GM18520 (cell line): ENCODE data around the gene STK32C.
"Not testable (repeated sequence)": the region's sequence is repeated elsewhere in the genome, so short reads cannot be mapped to it uniquely, and the experiment has no call there.

Experiments
- ATAC-seq: cut with Tn5 transposase; IDR thresholded peaks from one replicate; pipeline ENCODE4 v1.9.1; 2021; ENCODE audit not compliant: unreplicated experiment

The STK32C gene

DNA sequence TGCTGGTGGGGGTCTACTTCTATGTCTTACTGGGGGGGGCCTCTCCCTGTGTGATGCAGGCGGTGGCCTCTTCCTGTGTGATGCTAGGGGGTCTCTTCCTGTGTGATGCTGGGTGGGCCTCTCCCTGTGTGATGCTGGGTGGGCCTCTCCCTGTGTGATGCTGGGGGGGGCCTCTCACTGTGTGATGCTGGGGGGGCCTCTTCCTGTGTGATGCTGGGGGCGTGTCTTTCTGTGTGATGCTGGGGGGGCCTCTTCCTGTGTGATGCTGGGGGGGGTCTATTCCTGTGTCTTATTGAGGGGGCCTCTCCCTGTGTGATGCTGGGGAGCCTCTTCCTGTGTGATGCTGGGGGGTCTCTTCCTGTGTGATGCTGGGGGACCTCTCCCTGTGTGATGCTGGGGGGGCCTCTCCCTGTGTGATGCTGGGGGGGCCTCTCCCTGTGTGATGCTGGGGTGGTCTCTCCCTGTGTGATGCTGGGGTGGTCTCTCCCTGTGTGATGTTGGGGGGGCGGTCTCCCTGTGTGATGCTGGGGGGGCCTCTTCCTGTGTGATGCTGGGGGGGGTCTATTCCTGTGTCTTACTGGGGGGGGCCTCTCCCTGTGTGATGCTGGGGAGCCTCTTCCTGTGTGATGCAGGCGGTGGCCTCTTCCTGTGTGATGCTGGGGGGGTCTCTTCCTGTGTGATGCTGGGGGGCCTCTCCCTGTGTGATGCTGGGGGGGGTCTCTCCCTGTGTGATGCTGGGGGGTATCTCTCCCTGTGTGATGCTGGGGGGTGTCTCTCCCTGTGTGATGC lies 146.7 kb downstream of the STK32C start:
- not testable (repeated sequence) for ATAC-seq

DNA sequence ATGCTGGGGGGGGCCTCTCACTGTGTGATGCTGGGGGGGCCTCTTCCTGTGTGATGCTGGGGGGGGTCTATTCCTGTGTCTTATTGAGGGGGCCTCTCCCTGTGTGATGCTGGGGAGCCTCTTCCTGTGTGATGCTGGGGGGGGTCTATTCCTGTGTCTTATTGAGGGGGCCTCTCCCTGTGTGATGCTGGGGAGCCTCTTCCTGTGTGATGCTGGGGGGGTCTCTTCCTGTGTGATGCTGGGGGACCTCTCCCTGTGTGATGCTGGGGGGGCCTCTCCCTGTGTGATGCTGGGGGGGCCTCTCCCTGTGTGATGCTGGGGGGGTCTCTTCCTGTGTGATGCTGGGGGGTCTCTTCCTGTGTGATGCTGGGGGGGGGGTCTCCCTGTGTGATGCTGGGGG lies 147.5 kb downstream of the STK32C start:
- not testable (repeated sequence) for ATAC-seq

DNA sequence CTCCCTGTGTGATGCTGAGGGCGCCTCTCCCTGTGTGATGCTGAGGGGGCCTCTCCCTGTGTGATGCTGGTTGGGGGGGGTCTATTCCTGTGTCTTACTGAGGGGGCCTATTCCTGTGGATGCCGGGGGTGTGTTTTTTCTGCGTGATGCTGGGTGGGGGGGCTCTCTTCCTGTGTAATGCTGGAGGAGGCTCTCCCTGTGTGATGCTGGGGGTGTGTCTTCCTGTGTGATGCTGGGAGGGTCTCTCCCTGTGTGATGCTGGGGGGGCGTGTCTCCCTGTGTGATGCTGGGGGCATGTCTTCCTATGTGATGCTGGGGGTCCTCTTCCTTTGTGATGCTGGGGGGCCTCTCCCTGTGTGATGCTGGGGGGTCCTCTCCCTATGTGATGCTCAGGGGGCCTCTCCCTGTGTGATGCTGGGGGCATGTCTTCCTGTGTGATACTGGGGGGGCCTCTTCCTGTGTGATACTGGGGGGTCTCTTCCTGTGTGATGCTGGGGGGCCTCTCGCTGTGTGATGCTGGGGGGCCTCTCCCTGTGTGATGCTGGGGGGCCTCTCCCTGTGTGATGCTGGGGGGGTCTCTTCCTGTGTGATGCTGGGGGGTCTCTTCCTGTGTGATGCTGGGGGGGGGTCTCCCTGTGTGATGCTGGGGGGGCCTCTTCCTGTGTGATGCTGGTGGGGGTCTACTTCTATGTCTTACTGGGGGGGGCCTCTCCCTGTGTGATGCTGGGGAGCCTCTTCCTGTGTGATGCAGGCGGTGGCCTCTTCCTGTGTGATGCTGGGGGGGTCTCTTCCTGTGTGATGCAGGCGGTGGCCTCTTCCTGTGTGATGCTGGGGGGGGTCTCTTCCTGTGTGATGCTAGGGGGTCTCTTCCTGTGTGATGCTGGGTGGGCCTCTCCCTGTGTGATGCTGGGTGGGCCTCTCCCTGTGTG lies 148.2 kb downstream of the STK32C start:
- ATAC-seq: not testable (repeated sequence)

DNA sequence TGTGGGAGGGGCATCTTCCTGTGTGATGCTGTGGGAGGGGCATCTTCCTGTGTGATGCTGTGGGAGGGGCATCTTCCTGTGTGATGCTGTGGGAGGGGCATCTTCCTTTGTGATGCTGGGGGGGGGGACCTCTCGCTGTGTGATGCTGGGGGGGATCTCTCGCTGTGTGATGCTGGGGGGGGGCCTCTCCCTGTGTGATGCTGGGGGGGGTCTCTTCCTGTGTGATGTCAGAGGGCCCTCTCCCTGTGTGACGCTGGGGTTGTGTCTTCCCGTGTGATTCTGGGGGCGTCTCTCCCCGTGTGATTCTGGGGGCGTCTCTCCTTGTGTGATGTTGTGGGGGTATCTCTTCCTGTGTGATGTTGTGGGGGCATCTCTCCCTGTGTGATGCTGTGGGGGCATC lies 148.9 kb downstream of the STK32C start:
- ATAC-seq: no peak

DNA sequence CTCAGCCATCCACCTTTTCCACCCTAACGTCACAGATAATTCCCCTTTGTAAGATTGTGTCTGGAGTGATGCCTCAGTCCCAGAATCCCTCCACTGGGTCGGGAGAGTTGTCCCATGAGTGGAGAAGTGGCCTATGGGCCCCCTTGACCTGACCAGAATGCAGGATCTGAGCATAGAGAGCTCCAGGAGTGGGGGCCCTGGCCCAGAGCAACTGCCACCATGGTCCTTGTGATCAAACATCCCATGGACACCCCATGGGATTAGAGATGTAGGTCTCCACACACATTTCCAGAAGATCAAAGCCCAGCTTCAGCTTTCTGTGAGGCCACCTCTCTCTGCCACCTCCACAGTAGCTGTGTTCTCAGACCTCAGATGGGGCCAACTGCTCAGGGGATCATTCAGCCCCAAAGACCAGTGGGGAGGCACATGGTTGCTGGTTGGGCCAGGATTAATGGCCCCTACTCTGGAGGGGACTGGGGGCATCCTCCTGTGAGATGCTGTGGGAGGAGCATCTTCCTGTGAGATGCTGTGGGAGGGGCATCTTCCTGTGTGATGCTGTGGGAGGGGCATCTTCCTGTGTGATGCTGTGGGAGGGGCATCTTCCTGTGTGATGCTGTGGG lies 149.5 kb downstream of the STK32C start:
- no peak for ATAC-seq
